ENCODE results near the gene PAF1. TPM values are rescaled to one million over a fixed set of nuclear protein-coding genes. Genes with fewer than 3 reads are reported as not detected.

The PAF1 gene
- total RNA-seq, 2 donors from 2014 or later = 34.8 to 54.3 TPM

- no peak for TF ChIP-seq CTCF (IDR thresholded peaks at IDR 0.05)
- no peak for DNase-seq (ENCODE audit: low spot score)
- Histone ChIP-seq H3K36me3 (peaks cover 35% of the 10 kb centered on the region), H3K9me3 (no peaks in the 10 kb centered on the region), H3K4me3 (peak overlapping the region; percentile 89 to 96), H3K27me3 (no peaks in the 10 kb centered on the region), H3K27ac (peak overlapping the region in 1 of 2 donors; percentile 88), H3K4me1 (peaks cover 0 to 41% of the 10 kb centered on the region in 2 donors)
Observed at GRCh38 chr19:39434123-39435076, 43.5 kb upstream of the PAF1 start.

DNA sequence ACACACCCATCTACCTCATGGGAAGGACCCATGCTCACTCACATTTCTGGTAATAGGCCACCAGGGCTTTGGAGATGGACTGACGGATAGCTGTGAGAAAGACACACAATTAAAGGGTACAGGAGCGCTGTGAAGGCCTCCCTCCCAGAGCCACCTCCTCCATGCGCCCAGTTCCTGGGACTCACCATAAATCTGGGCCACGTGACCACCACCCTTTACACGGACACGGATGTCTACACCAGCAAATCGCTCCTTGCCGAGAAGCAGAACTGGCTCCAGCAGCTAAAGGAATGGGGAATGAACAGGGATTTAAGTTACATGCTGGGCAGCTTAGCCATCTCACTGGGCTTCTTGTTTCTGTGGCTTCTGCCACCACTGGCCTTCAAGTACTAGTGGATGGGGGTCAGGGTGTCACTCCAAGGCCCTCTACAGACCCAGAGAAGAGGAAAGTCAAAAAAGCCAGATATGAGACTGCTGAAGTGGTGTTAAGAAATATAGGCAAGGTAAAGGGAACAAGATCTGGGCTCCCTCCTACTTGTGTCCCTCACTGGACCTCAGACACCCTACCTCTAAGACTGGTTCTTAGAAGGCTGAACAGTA, 42.7 kb upstream of the PAF1 start:
- Histone ChIP-seq H3K4me3 (no peak overlapping the region), H3K36me3 (peaks cover 35% of the 10 kb centered on the region), H3K27ac (no peak overlapping the region), H3K27me3 (no peaks in the 10 kb centered on the region), H3K4me1 (peaks cover 0 to 49% of the 10 kb centered on the region in 2 donors), H3K9me3 (no peaks in the 10 kb centered on the region)
- no peak for DNase-seq (ENCODE audit: low spot score)
- TF ChIP-seq CTCF (IDR thresholded peaks at IDR 0.05) = no peak

DNA sequence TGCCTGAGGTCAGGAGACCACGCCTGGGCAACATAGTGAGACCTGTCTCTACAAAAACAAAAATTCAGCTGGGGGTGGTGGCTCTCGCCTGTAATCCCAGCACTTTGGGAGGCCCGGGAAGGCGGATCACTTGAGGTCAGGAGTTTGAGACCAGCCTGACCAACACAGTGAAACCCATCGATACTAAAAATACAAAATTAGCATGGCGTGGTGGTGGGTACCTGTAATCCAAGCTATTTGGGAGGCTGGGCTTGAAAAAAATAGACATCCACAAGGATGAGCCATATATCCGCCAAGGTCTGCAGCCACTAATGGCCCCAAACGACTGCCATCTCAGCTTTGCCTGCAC, 41.7 kb upstream of the PAF1 start:
- no peak overlapping the region for H3K27ac ChIP-seq
- H3K9me3 ChIP-seq = no peaks in the 10 kb centered on the region
- H3K36me3 ChIP-seq = peaks cover 35% of the 10 kb centered on the region
- DNase-seq (ENCODE audit: low spot score) = no peak
- H3K27me3 ChIP-seq = no peaks in the 10 kb centered on the region
- TF ChIP-seq CTCF (IDR thresholded peaks at IDR 0.05) = no peak
- no peak overlapping the region for H3K4me3 ChIP-seq
- H3K4me1 ChIP-seq = peaks cover 0 to 59% of the 10 kb centered on the region in 2 donors

DNA sequence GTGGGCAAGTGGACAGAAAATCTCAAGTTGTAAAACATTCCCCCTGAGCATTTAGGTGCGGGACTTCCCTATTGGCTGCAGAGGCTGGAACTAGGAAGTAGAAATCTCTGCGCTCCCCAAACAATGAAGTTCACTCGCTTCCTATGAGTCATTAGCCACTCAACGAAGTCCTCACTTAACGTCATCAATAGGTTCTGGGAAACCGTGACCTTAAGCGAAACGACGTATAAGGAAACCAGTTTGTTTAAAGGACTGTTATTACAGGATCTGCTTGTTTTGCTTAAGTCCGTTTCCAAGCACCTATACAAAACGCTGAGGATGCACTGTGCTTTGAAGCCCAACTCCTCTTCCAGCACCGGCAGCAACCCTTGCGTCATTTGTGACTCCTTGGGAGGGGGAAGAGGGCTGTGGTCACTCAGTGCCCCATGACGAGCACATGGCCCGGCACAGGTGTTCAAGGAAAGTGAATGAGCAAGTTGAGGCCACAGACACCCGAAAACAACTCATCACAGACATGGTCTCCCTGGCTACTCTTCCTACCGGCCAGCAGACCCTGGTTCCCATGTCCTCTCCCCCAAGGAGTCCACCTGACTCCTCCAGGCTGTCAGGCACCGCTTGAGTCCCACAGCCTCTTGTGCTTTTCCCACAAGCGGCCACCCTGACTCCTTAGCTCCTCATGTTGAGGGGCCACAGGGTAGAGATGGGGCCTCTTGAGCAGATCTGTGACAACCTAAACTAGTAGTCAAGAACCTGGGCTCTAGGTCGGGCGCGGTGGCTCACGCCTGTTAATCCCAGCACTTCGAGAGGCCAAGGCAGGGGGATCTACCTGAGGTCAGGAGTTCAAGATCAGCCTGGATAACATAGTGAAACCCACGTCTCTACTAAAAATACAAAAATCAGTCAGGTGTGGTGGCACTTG, 40.0 kb upstream of the PAF1 start:
- Histone ChIP-seq H3K4me1 (peaks cover 0 to 51% of the 10 kb centered on the region in 2 donors), H3K4me3 (peak overlapping the region in 1 of 2 donors; percentile 14), H3K27ac (peak overlapping the region; percentile 70 to 73), H3K27me3 (no peaks in the 10 kb centered on the region), H3K36me3 (peaks cover 35% of the 10 kb centered on the region), H3K9me3 (no peaks in the 10 kb centered on the region)
- no peak for DNase-seq (ENCODE audit: low spot score)
- no peak for TF ChIP-seq CTCF (IDR thresholded peaks at IDR 0.05)

- Histone ChIP-seq H3K4me1 (peaks cover 0 to 32% of the 10 kb centered on the region in 2 donors), H3K27me3 (no peaks in the 10 kb centered on the region), H3K9me3 (no peaks in the 10 kb centered on the region), H3K27ac (peak overlapping the region; percentile 76 to 83), H3K4me3 (peak overlapping the region in 1 of 2 donors; percentile 15), H3K36me3 (peaks cover 20% of the 10 kb centered on the region)
- no peak for TF ChIP-seq CTCF (IDR thresholded peaks at IDR 0.05)
- DNase-seq (ENCODE audit: low spot score) = no peak
Observed at GRCh38 chr19:39428283-39429112, 37.6 kb upstream of the PAF1 start.

Measured in right atrium auricular region (tissue), 2 donors.